ENCODE measurements around the gene SLC9A1. TPM values are rescaled to one million over a fixed set of nuclear protein-coding genes. Genes with fewer than 3 reads are reported as not detected.

Gene SLC9A1
- total and polyA plus RNA-seq, 2 of the 8 experiments (the other 6 are each of a cell fraction or from before 2014, with no cell fraction given), result 11.3 to 25.1 TPM

- TF ChIP-seq POU5F1 (IDR thresholded peaks at IDR 0.05; ENCODE audit: low read depth, low read length), result no peak
- no peak for TF ChIP-seq RAD21 (IDR thresholded peaks at IDR 0.05 in 1 of 2, conservative IDR thresholded peaks at IDR 0.05 in 1 of 2; ENCODE audit: low read depth in 2 of 2, low read length in 2 of 2)
- TF ChIP-seq BRCA1 (IDR thresholded peaks at IDR 0.05; ENCODE audit: low read depth, low read length), result no peak
- TF ChIP-seq ASH2L (IDR thresholded peaks at IDR 0.05; ENCODE audit: low read length), result no peak
- TF ChIP-seq CTCF (IDR thresholded peaks at IDR 0.05; ENCODE audit: control extremely low read depth in 1 of 3, insufficient read depth in 1 of 3, low read depth in 1 of 3, low read length in 3 of 3), result no peak
- no peak for TF ChIP-seq USF2 (IDR thresholded peaks at IDR 0.05; ENCODE audit: low read length)
- TF ChIP-seq CEBPB (IDR thresholded peaks at IDR 0.05; ENCODE audit: low read depth, low read length), result no peak
- no peak for TF ChIP-seq ATF3 (IDR thresholded peaks at IDR 0.05; ENCODE audit: insufficient read depth, low read depth, low read length)
These were observed 38.2 kb downstream of the SLC9A1 start (continued) for GRCh38 chr1:27116697-27117096.

All from H1 (cell line).